Measurements from ENCODE around the gene CLDND2. TPM values are rescaled to one million over a fixed set of nuclear protein-coding genes. Genes with fewer than 3 reads are reported as not detected.

The CLDND2 gene
- total and polyA plus RNA-seq, 10 of the 15 experiments (the other 5 are each of a cell fraction or from before 2014, with no cell fraction given) = 0.24 to 7.1 (median 1.8) TPM; not detected in 1

GRCh38 chr19:51382004-51382403 lies 13.2 kb upstream of the CLDND2 start:
- ChIA-PET CTCF (interaction anchor here (1.1 kb wide), 1 partner anchor 44 kb away, joined by 3 read pairs; no protein-coding TSS in a partner anchor), SMC1A (ENCODE audit: uncharacterized antibody, unreplicated experiment) (interaction anchor here (0.6 kb wide), 1 partner anchor 8 kb away, joined by 3 read pairs; no protein-coding TSS in a partner anchor), RAD21 (ENCODE audit: unreplicated experiment) (no interaction called here), POLR2A (interaction anchor here (0.6 kb wide), 1 partner anchor 17 kb away, joined by 3 read pairs; no protein-coding TSS in a partner anchor)
- Histone ChIP-seq H2AFZ (ENCODE audit: control insufficient read depth, low read depth, low read length) (no peak overlapping the region), H3K36me3 (ENCODE audit: control insufficient read depth in 2 of 2, insufficient read depth in 2 of 2, low read length in 1 of 2) (no peaks in the 10 kb centered on the region), H3K4me3 (no peak overlapping the region), H3K9me3 (replicated peaks; ENCODE audit: control insufficient read depth, insufficient read depth, low read length) (no peaks in the 10 kb centered on the region), H3K27me3 (replicated peaks in 1 of 2; ENCODE audit: control insufficient read depth in 2 of 2, insufficient read depth in 2 of 2, low read length in 1 of 2) (no peaks in the 10 kb centered on the region), H4K20me1 (ENCODE audit: control insufficient read depth, insufficient read depth) (no peaks in the 10 kb centered on the region), H3K79me2 (ENCODE audit: control insufficient read depth, insufficient read depth, low read length) (no peaks in the 10 kb centered on the region), H3K4me1 (ENCODE audit: control insufficient read depth, insufficient read depth, low read length) (peaks cover 4% of the 10 kb centered on the region), H3K4me2 (ENCODE audit: control insufficient read depth, insufficient read depth) (no peak overlapping the region), H3K27ac (ENCODE audit: control insufficient read depth, insufficient read depth) (no peak overlapping the region), H3K9ac (ENCODE audit: control insufficient read depth, insufficient read depth, low read length) (no peak overlapping the region)
- DNase-seq (ENCODE audit: low read depth, low spot score) (no peak), FAIRE-seq (no peak), ATAC-seq (no peak)
- no TSS peak for BruUV-seq (replicated peaks)
- intact Hi-C loops (cut with micrococcal nuclease; ENCODE audit: unreplicated experiment) = no loop called here
- TF ChIP-seq CREB1 (IDR thresholded peaks at IDR 0.05; ENCODE audit: low read depth) (no peak), NRF1 (conservative IDR thresholded peaks at IDR 0.05; ENCODE audit: low read depth, low read length) (no peak), EP300 (IDR thresholded peaks at IDR 0.05; ENCODE audit: borderline replicate concordance in 1 of 2, control insufficient read depth in 1 of 2, low read depth in 2 of 2, low read length in 2 of 2) (no peak), NFYB (IDR thresholded peaks at IDR 0.05; ENCODE audit: insufficient read depth, low read depth, low read length) (no peak), NR2C1 (IDR thresholded peaks at IDR 0.05) (no peak), IRF3 (IDR thresholded peaks at IDR 0.05) (no peak), BCL11A (IDR thresholded peaks at IDR 0.05; ENCODE audit: low read depth, low read length) (no peak), USF1 (IDR thresholded peaks at IDR 0.05; ENCODE audit: borderline replicate concordance, extremely low read length, insufficient read depth, low read depth, low read length) (no peak), SKIL (IDR thresholded peaks at IDR 0.05; ENCODE audit: low read depth, poor library complexity, severe bottlenecking) (no peak), POLR2AphosphoS5 (IDR thresholded peaks at IDR 0.05; ENCODE audit: low read length) (no peak), CBX5 (IDR thresholded peaks at IDR 0.05; ENCODE audit: low read depth) (no peak), EED (IDR thresholded peaks at IDR 0.05; ENCODE audit: low read depth) (no peak), KLF5 (IDR thresholded peaks at IDR 0.05; ENCODE audit: partially characterized antibody) (no peak), MEF2B (IDR thresholded peaks at IDR 0.05; ENCODE audit: partially characterized antibody, poor library complexity, severe bottlenecking) (no peak), ATF7 (IDR thresholded peaks at IDR 0.05; ENCODE audit: low read depth) (no peak), NR2C2 (IDR thresholded peaks at IDR 0.05; ENCODE audit: borderline replicate concordance, control insufficient read depth, insufficient read length, low read depth) (no peak), SMARCA5 (IDR thresholded peaks at IDR 0.05) (no peak)
- in situ Hi-C loops (cut with MboI) = loop anchor here (25.0 kb wide), 1 partner anchor 1155 kb away; the partner anchor contains the start of gene ZNF808
- WGBS (ENCODE audit: insufficient coverage, insufficient replicate concordance, low lambda C conversion rate, missing lambda C conversion rate) = 57% methylated on average over 4 of the region's 4 CpGs
